Activated CD8-positive, alpha-beta memory T cell treated with anti-CD3 and anti-CD28 coated beads for 48 hours (primary cell): ENCODE measurements around the gene KIZ.

Source experiments
- DNase-seq, 3 experiments: peaks; one replicate each; pipeline ENCODE4 v3.0.0-alpha.2; 2020; ENCODE audit warnings: low read depth in 2 of 3, low spot score in 2 of 3

Gene KIZ

DNA sequence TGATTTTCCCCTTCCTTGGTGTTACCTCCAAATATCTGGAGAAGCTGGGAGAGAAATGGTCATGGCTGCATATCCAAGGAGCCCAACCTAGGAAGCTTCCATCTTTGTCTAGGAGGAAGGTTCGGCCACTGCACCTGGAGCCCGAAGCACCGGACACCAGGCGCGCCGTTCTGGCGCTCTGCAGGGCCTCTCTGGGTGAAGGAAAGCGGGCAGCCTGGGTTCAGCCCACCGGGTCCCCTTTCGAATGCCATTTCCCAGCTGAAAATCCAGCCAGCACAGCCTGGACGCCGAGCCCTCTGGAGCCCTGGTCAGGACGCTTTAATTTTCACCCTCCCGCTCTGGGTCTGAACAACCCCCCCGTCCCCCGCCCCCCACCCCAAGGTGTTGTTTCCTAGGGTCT is 21.0 kb upstream of the KIZ start:
- DNase-seq = no peak

DNA sequence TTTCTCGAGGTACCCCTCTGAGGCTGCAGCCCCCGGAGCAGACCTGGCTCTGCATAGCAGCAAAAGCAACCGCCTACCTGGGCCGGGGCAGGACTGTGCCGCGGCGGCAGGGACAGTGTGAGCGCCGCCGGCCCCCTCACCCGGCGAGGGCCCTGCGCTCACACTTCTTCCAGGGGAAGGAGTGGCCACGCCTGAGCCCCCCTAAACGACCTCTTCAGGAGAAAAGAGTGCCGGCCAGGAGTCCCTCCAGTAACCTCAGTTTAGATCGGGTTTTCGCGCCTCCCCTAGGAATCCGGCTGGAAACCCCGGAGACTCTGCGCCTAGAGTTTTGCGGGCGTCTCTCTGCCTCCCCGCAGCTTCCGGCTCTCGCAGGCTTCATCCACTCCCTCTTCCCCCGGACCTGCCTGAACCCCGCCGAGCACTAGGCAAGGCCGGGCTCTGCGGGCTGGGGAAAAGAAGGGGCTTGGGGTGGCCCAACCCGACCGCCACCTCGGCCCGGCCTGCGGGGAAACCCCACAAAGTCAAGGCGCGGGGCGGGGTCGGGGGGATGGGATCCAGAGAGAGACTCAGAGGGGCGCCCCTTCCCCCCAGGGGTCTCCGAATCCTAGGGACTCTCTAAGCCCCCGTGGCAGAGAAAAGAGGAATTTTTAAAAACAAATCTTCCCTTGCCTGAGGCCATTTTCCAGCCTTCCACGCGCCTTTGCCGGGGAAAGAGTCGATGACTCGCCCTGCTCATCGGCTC is 20.3 kb upstream of the KIZ start:
- no peak for DNase-seq

DNA sequence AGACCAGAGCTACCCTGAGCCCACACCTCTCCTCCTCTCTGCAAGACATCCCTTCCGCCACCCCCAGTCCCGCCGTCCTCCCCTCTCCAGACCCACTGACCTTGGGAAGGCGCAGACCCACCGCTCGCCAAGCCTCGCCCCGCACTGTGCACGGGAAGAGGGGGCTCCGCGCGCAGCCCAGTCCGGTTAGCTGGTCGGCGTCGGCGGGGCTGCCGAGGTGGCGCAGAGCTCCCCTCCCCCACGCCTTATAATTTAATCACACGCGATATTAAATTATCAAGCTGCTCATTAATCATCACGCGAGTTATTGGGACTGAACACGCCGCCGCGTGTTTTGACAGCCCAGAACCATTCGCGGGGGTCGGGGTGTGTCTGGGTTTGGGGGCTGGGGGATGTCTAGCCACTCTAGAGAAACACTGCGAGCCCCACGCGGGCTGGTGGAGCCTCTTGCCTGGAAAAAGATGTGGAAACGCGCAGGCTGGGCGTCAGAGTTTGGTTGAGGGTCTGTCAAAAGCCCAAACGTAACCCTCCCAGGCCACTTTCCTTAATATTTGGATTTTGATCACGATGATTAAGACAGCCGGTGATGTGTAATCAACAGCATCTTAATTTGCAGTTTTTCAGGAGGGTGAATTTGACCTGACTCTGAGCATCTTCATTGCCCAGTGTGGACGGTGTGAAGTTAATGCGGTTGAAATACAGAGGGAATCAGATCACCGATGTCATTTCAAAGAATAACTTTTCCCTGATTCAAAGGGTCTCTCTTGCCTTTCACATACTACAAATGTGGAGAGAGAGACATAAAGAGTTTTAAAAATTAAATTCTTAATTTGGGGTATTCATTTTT is 19.5 kb upstream of the KIZ start, which contains the start of gene LINC00237:
Gene LINC00237, minus strand, starts transcription at position 188 of the 847 bp plus-strand sequence.
- no peak for DNase-seq

DNA sequence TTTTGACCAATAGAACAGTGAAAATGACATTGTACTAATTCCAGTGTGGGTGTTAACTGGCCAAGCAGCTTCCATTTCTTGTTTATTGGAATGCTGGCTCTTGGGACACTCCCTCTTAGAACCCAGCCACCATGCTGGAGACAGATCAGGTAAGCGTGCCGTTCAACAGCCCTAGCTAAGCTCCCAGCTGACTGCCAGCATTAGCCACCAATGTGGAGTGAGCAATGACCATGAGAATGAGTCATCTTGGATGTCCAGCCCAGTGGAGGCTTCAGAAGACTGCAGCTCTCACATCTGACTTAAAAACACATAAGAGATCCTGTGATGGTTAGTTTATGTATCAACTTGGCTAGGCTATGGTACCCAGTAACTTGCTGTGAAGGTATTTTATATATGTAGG is 16.7 kb upstream of the KIZ start:
- DNase-seq = no peak

DNA sequence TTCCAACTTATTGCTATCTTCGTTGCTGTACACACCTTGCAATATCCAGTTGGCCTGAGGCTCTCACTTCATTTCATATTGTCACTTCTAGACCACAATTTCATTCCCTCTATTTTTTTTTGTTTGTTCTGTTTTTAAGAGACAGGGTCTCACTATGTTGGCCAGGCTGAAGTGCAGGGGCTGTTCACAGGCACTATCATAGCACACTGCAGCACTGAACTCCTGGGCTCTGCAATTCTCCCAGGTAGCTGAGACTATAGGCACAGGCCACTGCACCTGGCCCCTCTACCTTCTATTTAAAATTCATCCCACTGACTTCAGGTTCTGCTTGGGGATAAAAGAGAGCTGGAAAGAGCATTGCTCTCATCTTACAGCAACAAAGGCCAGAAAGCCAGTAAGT is 15.1 kb upstream of the KIZ start:
- no peak for DNase-seq

DNA sequence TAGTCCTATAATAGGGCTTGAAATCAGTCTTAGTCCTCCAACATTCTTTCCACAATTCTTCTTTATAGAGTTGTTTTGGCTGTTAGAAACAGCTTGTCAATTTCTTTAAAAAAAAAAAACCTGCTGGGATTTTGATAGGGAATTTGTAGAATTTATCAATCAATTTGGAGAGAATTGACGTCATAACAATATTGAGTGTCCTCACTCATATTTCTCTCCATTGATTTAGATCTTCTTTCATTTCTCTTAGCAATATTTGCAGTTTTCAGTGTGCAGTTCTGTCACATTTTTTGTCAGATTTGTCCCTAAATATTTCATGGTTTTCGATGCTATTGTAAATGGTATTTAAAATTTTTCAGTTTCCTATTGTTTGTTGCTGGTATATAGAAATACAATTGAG is 14.5 kb upstream of the KIZ start:
- no peak for DNase-seq

DNA sequence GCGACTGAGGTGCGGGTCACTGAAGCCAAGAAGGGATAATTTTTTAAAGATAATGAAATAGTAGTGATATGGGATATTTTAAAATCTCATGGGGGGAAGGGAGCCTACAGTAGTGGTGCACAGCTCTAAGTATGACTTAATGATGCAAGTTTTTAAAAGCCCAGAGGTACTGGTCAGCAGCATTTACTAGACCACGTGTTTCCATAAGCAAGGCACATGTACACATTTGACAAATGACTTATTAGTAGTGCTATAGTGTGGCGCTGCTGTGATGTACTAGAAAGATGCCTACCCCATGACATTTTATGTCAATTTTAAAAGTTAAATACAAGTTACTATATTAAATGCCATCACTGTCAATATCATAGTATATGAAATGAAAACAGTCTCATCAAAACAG is 12.2 kb upstream of the KIZ start:
- DNase-seq = no peak

DNA sequence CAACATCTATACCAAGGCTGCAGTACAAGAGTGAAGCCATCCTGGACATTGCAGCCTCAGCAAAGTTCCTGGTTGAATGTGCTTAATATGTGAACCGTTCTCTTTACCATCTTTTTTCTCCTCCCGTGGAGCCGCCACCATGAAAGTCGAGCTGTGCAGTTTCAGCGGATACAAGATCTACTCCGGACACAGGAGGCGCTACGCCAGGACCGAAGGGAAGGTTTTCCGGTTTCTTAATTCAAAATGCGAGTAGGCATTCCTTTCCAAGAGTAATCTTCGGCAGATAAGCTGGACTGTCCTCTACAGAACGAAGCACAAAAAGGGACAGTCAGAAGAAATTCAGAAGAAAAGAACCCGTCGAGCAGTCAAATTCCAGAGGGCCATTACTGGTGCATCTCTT is 11.3 kb upstream of the KIZ start:
- no peak for DNase-seq

DNA sequence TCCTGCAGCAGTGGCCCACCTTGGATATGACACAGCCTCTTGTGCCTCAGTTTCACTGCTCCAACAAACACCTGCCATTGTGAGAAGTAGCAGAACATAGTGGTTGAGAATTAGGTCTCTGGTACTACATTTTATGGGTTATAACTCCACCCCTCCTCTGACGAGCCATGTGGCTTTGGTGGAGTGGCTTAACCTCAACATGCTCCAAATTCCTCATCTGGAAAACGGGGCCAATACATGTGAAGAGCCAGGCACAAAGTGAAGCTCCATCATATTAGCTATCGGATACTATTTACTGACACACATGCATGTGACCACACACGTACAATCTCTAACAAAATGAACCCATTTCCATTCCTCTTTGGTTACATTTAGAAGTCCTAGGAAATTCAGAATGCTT is 8.4 kb upstream of the KIZ start:
- no peak for DNase-seq

DNA sequence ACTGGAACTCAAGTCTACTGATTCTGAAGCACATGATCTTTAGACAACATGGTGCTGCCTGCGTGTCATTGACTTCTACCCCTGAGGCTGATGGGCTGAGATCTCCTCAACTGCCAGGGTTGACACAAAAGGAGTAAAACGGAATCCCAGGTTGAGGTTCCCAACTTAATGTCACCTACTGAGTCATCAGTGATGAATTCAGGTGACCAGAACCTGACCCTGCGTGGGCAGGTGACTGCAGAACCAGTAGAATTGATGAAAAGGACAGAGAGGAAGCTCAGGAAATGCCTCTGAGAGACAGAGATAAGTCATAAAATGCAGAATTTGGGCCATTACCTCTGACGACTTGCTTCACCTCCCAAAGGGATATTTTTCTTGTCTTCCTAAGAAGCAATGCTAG is 7.7 kb upstream of the KIZ start:
- DNase-seq = no peak

DNA sequence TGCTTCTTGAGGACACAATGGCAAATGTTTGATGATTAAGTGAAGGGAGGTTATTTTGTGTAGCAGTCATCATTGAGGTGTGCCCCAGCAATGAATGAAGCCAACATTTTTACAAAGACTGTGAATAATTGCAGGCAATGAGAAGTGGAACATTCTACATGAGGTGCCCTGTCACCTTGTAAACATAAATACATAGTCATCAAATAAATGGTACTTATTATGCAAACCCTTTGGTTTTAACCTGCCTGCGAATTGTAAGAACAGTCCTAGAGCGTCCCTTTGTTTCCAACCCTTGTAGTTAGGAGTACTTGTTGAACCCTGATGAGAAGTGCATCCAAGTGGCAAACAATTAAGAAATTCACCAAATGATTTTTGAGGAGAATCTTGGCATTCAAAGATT is 7.1 kb upstream of the KIZ start:
- no peak for DNase-seq

DNA sequence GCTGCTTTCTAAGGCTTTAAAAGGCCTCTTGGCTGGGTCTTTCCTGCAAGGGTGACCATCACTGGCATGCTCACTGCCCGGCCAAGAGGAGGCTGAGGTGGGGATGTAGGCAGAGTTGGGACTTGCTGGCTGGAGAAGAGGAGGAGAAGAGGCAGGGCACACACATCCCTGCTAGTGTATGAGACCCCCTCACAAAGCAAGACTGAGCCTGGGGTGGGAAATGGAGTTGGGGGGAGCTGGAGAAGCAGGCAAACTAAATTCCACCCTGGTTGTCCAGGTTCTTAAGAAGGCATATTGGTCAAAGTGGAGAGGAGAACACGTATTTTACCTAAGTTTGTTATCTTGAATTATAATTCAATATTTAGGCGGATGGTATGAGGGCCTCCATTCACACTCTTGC is 1.7 kb upstream of the KIZ start:
- DNase-seq = no peak

DNA sequence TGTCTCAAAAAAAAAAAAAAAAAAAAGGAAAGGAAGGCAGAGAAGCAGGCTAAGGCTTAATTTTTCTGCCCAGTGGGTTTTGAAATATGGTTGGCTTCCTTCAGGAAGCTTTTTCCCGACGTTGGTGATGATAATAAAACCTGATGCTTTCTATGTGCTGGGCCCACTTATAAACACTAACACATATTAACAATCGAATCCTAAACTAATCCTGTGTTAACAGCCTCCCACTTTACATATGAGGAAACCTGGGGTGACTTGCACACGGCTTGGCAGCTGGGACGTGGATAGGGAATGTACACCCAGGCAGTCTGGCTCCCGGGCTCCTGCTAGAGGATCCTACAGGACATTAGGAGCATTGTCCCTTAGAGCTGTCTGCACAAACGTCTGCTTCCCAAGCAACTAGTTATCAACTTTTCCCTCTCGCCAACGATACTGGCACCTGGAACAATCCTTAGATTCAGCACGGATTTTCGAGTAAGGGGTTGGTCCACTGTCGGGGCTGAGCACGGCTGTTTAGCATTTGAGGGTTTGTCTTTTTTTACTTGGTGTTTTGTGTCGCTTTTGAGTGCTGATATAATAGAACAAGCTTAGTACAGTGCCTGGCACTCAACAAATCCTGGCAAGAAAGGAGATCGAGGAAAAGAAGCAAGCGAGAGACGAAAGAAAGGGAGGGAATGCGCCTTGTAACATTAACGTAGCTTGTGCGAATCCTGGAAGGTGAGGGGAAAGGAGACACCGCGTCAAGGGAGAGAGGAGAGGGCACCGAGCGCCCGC is 622 bp upstream of the KIZ start:
- DNase-seq = no peak

DNA sequence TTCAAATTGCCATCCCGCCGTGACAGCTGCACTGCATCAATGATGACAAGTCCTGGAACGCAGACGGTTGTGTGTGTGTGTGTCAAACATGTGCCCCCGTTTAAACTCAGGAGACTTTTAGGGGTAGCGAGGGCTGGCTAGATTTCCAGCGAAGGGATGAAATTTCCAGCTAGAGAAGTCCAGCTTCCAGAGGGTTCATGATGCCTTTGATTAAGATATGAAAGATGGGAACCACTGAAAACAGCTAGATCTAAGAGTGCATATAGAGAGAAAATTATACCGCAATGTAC is 644 bp downstream of the KIZ start:
- DNase-seq = no peak

DNA sequence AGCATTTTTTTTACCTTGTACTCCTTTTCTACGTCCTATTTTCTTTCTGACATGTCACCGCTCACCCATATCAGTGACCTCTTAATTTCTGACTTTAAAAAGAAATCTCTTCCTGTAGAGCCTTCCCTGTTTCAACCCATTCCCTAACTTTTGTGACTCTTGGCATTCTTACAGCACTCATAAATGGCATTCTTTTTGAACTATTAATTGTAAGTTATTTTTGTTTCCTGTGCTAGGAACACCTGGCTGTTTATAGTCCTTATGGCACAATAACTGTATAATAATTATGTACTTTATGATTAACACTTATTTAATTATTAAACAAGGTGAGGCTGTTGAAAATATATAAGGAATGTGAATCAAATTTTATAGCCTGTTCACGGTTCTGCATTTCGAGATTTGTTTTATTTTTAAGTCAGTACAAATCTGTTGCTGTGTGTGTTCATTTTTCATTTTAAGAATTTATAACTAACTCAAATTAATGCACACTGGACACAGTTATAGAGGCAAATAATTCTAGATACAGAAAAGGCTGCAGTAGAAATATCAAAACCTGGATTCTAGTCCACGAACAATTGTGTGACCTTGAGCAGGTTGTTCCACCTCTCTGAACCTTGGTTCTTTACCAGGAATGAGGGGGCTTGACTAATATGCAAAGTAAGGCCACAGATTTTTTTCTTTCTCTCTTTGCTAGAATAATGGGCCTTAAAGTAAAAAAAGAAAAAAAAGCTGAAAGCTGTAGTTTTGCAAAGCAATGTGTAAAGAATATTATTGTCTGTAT is 1.5 kb downstream of the KIZ start:
- no peak for DNase-seq

DNA sequence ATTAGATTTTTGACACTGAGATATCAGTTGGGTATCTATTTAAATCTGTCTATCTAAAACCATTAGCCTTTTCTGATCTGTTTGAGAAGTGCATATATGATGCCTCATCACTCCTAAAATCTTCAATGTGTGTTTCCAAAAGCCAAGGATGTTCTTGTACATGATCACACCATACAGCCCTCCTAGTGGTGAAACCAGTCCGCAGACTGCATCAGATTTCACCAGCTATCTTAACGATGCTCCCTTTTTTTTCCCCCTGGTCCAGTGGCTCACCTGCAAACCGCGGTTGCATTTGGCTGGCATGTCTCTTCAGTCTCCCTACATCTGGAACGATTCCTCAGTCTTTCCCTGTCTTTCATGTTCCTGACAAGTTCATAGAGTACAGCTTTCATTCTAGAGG is 4.0 kb downstream of the KIZ start:
- no peak for DNase-seq

DNA sequence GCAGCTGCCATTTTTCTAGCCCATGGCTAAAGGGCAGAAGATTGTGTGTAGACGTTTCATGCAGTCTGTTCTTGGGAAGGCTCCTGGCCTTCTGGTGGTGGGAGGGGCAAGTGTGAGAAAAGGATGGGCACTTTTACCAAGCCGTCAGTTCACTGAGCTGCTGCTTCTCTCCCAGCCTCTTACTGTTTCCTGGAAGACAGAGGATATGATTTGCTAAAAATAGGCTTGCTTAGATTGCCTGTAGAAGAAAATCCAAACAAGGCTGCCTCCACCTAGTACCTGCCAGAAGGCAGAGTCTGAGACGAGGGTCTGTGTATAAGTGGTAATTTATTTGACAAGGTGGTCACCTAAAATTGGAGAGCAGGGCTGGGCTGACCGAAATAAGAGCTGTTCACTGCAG is 7.5 kb downstream of the KIZ start:
- DNase-seq = no peak

DNA sequence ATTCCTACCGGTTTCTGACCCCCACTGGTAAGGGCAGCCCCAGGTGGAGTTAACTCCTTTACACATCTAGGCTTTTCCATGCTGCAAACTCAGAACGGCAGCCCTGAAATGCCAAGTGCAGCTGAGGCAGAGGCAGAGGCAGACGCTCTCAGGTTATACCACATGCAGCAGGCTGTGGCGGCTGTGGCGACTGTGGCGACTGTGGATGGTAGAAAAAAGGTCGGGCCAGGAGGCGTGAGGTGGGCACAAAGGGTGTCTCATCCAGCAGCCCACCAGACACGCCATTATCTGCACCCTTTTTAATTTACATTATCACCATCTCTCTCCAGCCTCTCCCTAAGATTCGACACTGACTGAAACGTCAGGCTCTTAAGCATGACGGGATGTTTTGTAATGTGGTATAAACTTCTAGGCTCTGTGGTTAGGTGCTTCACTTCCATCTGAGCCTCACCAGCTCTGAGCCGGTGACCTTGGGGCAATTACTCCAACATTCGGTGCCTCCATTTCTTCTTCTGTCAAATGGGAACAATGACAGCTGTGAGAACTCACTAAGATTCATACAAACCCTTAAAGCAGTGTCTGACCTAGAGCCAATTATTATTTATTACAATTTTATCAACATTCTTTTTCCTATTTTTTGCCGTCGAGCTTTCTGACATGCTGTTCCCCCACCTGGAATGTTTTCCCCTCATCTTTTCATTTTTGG is 8.2 kb downstream of the KIZ start:
- no peak for DNase-seq

DNA sequence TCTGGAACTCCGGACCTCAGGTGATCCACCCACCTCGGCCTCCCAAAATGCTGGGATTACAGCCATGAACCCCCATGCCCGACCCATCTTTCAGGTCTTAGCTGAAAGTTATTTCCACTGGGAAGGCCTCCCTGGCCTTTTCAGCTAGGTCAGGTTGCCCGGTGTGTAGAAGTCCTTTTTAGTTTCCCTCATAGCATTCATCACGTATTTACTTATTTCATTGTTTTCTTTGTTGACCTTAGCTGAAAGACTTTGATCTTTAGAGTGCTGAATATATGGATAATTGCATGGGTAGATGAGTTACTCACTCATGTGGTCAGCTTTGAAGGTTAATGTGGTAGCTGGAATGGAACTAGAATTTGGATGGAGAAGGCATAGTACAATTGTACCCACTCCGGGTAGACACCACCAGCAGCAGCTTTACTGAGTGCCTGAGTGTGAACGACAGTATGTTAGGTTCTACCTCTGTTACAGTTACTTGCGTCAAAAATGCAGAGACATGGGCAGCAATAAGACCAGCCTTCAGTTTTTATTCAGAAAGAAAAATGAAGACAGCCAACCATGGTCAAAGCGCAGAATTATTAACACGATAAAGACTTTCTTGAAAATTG is 9.1 kb downstream of the KIZ start:
- DNase-seq = no peak

DNA sequence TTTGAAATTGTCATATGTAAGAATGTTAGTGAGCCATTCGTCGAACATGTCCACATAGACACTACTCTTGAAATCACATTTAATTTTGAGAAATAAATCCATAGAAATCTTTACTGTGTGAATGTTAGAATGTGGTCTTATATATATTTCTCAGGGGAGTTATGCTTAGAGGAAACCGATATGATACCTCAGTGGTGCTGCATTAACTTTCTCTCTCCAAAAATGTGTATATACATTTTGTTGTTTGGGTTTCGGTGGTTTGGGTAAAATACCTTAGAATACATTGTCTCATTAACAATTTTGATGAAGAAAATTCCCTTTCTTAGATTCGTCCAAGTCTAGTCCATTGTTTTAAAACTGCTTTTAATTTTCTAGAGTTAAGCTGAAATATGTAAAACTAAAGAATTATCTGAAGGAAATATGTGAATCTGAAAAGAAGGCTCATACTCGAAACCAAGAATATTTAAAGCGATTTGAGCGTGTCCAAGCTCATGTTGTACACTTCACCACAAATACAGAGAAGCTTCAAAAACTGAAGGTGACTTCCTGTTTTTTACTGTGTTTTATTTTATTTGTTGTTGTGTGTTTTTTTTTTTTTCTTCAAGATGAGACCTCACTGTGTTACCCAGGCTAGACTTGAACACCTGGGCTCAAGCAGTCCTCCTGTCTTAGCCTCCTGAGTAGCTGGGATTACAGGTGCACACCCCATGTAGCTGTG is 10.3 kb downstream of the KIZ start:
- no peak for DNase-seq
